ENCODE measurements around the gene TULP4.
"Not testable (repeated sequence)": the region's sequence is repeated elsewhere in the genome, so short reads cannot be mapped to it uniquely, and the experiment has no call there.

TULP4 gene

GRCh38 chr6:158508450-158508849 lies 196.2 kb downstream of the TULP4 start:
- no peak for DNase-seq

- DNase-seq, result no peak
These were observed 197.2 kb downstream of the TULP4 start for GRCh38 chr6:158509465-158509864.

- DNase-seq, result no peak
These were observed 200.5 kb downstream of the TULP4 start for GRCh38 chr6:158512809-158513208.

GRCh38 chr6:158514176-158514575 lies 201.9 kb downstream of the TULP4 start:
- no peak for DNase-seq

- no peak for DNase-seq
These were observed 202.7 kb downstream of the TULP4 start for GRCh38 chr6:158514991-158515390.

GRCh38 chr6:158516098-158516497 lies 203.8 kb downstream of the TULP4 start:
- DNase-seq, result no peak

- no peak for DNase-seq
These were observed 204.8 kb downstream of the TULP4 start for GRCh38 chr6:158517038-158517437.

GRCh38 chr6:158517581-158517980 lies 205.3 kb downstream of the TULP4 start:
- DNase-seq, result no peak

- no peak for DNase-seq
These were observed 206.2 kb downstream of the TULP4 start for GRCh38 chr6:158518191-158519127.

- DNase-seq, result no peak
These were observed 207.0 kb downstream of the TULP4 start for GRCh38 chr6:158519300-158519699.

GRCh38 chr6:158519761-158520160 lies 207.5 kb downstream of the TULP4 start:
- no peak for DNase-seq

GRCh38 chr6:158520975-158521374 lies 208.7 kb downstream of the TULP4 start:
- DNase-seq, result not testable (repeated sequence)

GRCh38 chr6:158521759-158522158 lies 209.5 kb downstream of the TULP4 start:
- no peak for DNase-seq

GRCh38 chr6:158522616-158523015 lies 210.4 kb downstream of the TULP4 start:
- DNase-seq, result no peak

- no peak for DNase-seq
These were observed 212.0 kb downstream of the TULP4 start for GRCh38 chr6:158524311-158524710.

GRCh38 chr6:158527858-158528257 lies 215.6 kb downstream of the TULP4 start:
- DNase-seq, result not testable (repeated sequence)

- no peak for DNase-seq
These were observed 216.6 kb downstream of the TULP4 start for GRCh38 chr6:158528826-158529225.

- no peak for DNase-seq
These were observed 217.4 kb downstream of the TULP4 start for GRCh38 chr6:158529629-158530028.

- DNase-seq, result no peak
These were observed 219.3 kb downstream of the TULP4 start for GRCh38 chr6:158531566-158531965.

GRCh38 chr6:158531970-158532369 lies 219.7 kb downstream of the TULP4 start:
- no peak for DNase-seq

GRCh38 chr6:158536084-158536890 lies 224.0 kb downstream of the TULP4 start:
- no peak for DNase-seq

- no peak for DNase-seq
These were observed 224.9 kb downstream of the TULP4 start for GRCh38 chr6:158536891-158537798.

GRCh38 chr6:158538741-158539140 lies 226.5 kb downstream of the TULP4 start:
- DNase-seq, result no peak
